Keratinocyte (primary cell): ENCODE measurements around the gene KHDC4. TPM values are rescaled to one million over a fixed set of nuclear protein-coding genes. Genes with fewer than 3 reads are reported as not detected.

Experiments used
- DNase-seq: peaks from one replicate; pipeline ENCODE4 v3.0.0-alpha.2; 2011; ENCODE audit warnings: low read depth, missing footprints, low spot score
- FAIRE-seq: peaks from 2 replicates; lab custom pipeline; 2011; peaks lifted over from hg19 to GRCh38; lab: Jason Lieb, UNC
- H2AFZ ChIP-seq: 2 replicates; pipeline ENCODE4 v1.6.0; 2012; ENCODE audit warnings: low read length, control low read depth, inconsistent platforms; ENCODE audit not compliant: control insufficient read depth
- H3K27ac ChIP-seq: 2 replicates; pipeline ENCODE4 v1.5.1; 2011; ENCODE audit warnings: low read length; ENCODE audit not compliant: control insufficient read depth, insufficient read depth
- H3K27me3 ChIP-seq: 3 replicates; pipeline ENCODE4 v1.6.0; 2011; ENCODE audit warnings: low read length; ENCODE audit not compliant: control insufficient read depth, insufficient read depth; ENCODE audit errors: extremely low read depth
- H3K36me3 ChIP-seq, 2 experiments: 2 replicates in 1 of 2; 3 replicates in 1 of 2; pipeline ENCODE4 v1.5.1; 2011; ENCODE audit warnings: low read length in 2 of 2, mild to moderate bottlenecking in 1 of 2; ENCODE audit not compliant: control insufficient read depth in 2 of 2, insufficient read depth in 2 of 2; ENCODE audit errors: extremely low read depth in 1 of 2
- H3K4me1 ChIP-seq: 3 replicates; pipeline ENCODE4 v1.5.1; 2011; ENCODE audit warnings: low read length; ENCODE audit not compliant: control insufficient read depth, insufficient read depth; ENCODE audit errors: extremely low read depth
- H3K4me2 ChIP-seq: 3 replicates; pipeline ENCODE4 v1.6.0; 2011; ENCODE audit warnings: low read depth, low read length; ENCODE audit not compliant: control insufficient read depth, insufficient read depth; ENCODE audit errors: extremely low read depth
- H3K4me3 ChIP-seq, 3 experiments: fragments of 200-600 bp in 1 of 3; sonication (generic) in 1 of 3; 2 replicates in 2 of 3; 3 replicates in 1 of 3; pipeline ENCODE4 v1.5.1; 2011 to 2016; ENCODE audit warnings: low read length in 3 of 3, mild to moderate bottlenecking in 3 of 3, control low read depth in 2 of 3, inconsistent platforms in 1 of 3, low read depth in 1 of 3, mixed read lengths in 1 of 3, mixed run types in 1 of 3, moderate library complexity in 1 of 3; ENCODE audit not compliant: control insufficient read depth in 2 of 3, insufficient read depth in 2 of 3; ENCODE audit errors: extremely low read depth in 1 of 3
- H3K79me2 ChIP-seq: 2 replicates; pipeline ENCODE4 v1.6.0; 2012; ENCODE audit warnings: low read length; ENCODE audit not compliant: control insufficient read depth, insufficient read depth
- H3K9ac ChIP-seq: 3 replicates; pipeline ENCODE4 v1.6.0; 2011; ENCODE audit warnings: low read length; ENCODE audit not compliant: control insufficient read depth, insufficient read depth; ENCODE audit errors: extremely low read depth
- H3K9me1 ChIP-seq: 3 replicates; pipeline ENCODE4 v1.6.0; 2011; ENCODE audit warnings: low read length; ENCODE audit not compliant: control insufficient read depth, insufficient read depth; ENCODE audit errors: extremely low read depth
- H3K9me3 ChIP-seq: 2 replicates; pipeline ENCODE4 v1.5.1; 2012; ENCODE audit warnings: low read depth, low read length; ENCODE audit not compliant: control insufficient read depth
- H4K20me1 ChIP-seq: 3 replicates; pipeline ENCODE4 v1.6.0; 2011; ENCODE audit warnings: low read length; ENCODE audit not compliant: control insufficient read depth, insufficient read depth; ENCODE audit errors: extremely low read depth
- EZH2 ChIP-seq: IDR thresholded peaks from one replicate; pipeline ENCODE4 v1.6.1; 2012; ENCODE audit warnings: inconsistent platforms, mild to moderate bottlenecking, low read length, moderate library complexity
- dilution Hi-C: fragments of 300-500 bp; cut with MboI; formaldehyde crosslinking; loops from one replicate; pipeline ENCODE4 v1.7.0; 2020; ENCODE audit warnings: low sequenced_read_pairs; ENCODE audit not compliant: extremely low pct_ligation_motif_present
- polyA plus RNA-seq, 5 experiments: library from polyadenylated mRNA; depleted of rRNA in 3 of 5; stranded (reverse) in 3 of 5; stranded (forward) in 1 of 5; unstranded in 1 of 5; fragments of >200 nt; gene quantifications; 1 replicate in 1 of 5; 2 replicates in 3 of 5; 3 replicates in 1 of 5; pipeline versions ENCODE4 v1.2.1 to v1.2.3, GENCODE V29; 2011 to 2012; ENCODE audit warnings: missing spikeins in 2 of 5, low read depth in 1 of 5, low replicate concordance in 1 of 5
- TF ChIP-seq, protein P1 (sequence below), 3 experiments: IDR thresholded peaks in 1 of 3; conservative IDR thresholded peaks in 1 of 3; optimal IDR thresholded peaks in 1 of 3; 2 replicates in 2 of 3; 3 replicates in 1 of 3; pipeline versions ENCODE3 to v1.5.1; 2011; ENCODE audit warnings: low read length in 3 of 3, mild to moderate bottlenecking in 3 of 3, moderate library complexity in 2 of 3, control low read depth in 1 of 3, inconsistent platforms in 1 of 3; ENCODE audit not compliant: insufficient read depth in 2 of 3; ENCODE audit errors: extremely low read depth in 1 of 3

KHDC4 gene
- polyA plus RNA-seq, 1 donor (not counting 4 experiments of a cell fraction or from before 2014, with no cell fraction given): 51.3 TPM

DNA sequence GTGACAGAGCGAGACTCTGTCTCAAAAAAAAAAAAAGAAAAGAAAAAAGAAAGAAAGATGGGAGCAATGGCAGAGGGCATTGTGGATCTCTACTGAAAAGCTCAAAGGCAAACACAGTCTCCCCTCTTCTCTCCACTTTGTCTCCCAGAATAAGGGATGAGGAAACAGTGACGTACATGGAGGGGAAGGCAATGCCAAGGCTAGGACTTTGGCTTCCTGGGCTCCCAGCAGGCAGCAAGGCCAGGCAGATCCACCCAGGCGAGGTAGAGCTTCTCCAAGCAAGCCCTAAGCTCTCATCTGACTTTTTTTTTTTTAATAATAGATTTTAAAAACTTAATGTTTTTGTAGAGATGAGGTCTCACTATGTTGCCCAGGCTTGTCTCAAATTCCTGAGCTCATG is 39.5 kb upstream of the KHDC4 start:
- dilution Hi-C loops: no loop called here
- peaks cover 92% of the 10 kb centered on the region for H3K79me2 ChIP-seq
- H3K9me3 ChIP-seq: no peaks in the 10 kb centered on the region
- no peaks in the 10 kb centered on the region for H3K27me3 ChIP-seq
- peaks cover 34% of the 10 kb centered on the region for H4K20me1 ChIP-seq
- peaks cover 16 to 22% of the 10 kb centered on the region in 2 experiments for H3K36me3 ChIP-seq
- no peak overlapping the region for H3K4me2 ChIP-seq
- H3K27ac ChIP-seq: no peak overlapping the region
- no peak overlapping the region for H3K9ac ChIP-seq
- DNase-seq (no peak), FAIRE-seq (no peak)
- H2AFZ ChIP-seq: no peak overlapping the region
- H3K9me1 ChIP-seq: peaks cover 6% of the 10 kb centered on the region
- peaks cover 34% of the 10 kb centered on the region for H3K4me1 ChIP-seq
- H3K4me3 ChIP-seq: no peak overlapping the region
- TF ChIP-seq, protein P1, sequence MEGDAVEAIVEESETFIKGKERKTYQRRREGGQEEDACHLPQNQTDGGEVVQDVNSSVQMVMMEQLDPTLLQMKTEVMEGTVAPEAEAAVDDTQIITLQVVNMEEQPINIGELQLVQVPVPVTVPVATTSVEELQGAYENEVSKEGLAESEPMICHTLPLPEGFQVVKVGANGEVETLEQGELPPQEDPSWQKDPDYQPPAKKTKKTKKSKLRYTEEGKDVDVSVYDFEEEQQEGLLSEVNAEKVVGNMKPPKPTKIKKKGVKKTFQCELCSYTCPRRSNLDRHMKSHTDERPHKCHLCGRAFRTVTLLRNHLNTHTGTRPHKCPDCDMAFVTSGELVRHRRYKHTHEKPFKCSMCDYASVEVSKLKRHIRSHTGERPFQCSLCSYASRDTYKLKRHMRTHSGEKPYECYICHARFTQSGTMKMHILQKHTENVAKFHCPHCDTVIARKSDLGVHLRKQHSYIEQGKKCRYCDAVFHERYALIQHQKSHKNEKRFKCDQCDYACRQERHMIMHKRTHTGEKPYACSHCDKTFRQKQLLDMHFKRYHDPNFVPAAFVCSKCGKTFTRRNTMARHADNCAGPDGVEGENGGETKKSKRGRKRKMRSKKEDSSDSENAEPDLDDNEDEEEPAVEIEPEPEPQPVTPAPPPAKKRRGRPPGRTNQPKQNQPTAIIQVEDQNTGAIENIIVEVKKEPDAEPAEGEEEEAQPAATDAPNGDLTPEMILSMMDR (optimal IDR thresholded peaks at IDR 0.05 in 1 of 3, IDR thresholded peaks at IDR 0.05 in 1 of 3, conservative IDR thresholded peaks at IDR 0.05 in 1 of 3; ENCODE audit: extremely low read depth in 1 of 3, insufficient read depth in 2 of 3, low read length in 3 of 3): no peak
- TF ChIP-seq EZH2: no peak

GRCh38 chr1:155971910-155972809 is 37.9 kb upstream of the KHDC4 start:
- Histone ChIP-seq H3K79me2 (peaks cover 84% of the 10 kb centered on the region), H3K4me1 (peaks cover 30% of the 10 kb centered on the region), H3K9me1 (peaks cover 6% of the 10 kb centered on the region), H3K36me3 (peaks cover 26 to 34% of the 10 kb centered on the region in 2 experiments), H4K20me1 (peaks cover 34% of the 10 kb centered on the region), H3K4me3 (no peak overlapping the region), H3K9me3 (no peaks in the 10 kb centered on the region), H3K27me3 (no peaks in the 10 kb centered on the region), H2AFZ (no peak overlapping the region), H3K27ac (no peak overlapping the region), H3K4me2 (no peak overlapping the region), H3K9ac (no peak overlapping the region)
- TF ChIP-seq EZH2: no peak
- TF ChIP-seq, protein P1 (optimal IDR thresholded peaks at IDR 0.05 in 1 of 3, IDR thresholded peaks at IDR 0.05 in 1 of 3, conservative IDR thresholded peaks at IDR 0.05 in 1 of 3; ENCODE audit: extremely low read depth in 1 of 3, insufficient read depth in 2 of 3, low read length in 3 of 3): no peak
- dilution Hi-C loops: no loop called here
- DNase-seq: no peak
- no peak for FAIRE-seq
